Breast epithelium (tissue), 4 donors: ENCODE results near the gene RBM33. TPM values are rescaled to one million over a fixed set of nuclear protein-coding genes. Genes with fewer than 3 reads are reported as not detected.

Source experiments
- DNase-seq, 2 donors: peaks; one replicate each; pipeline ENCODE4 v3.0.0-alpha.2; 2019; ENCODE audit warnings: low spot score in 2 of 2
- H3K27ac ChIP-seq, 2 donors: fragments of 200-600 bp; sonication (generic) in 1 of 2; one replicate each; pipeline ENCODE4 v1.5.1; 2016 to 2019; ENCODE audit warnings: mild to moderate bottlenecking in 1 of 2
- H3K27me3 ChIP-seq, 2 donors: fragments of 200-600 bp; sonication (generic) in 1 of 2; one replicate each; pipeline versions ENCODE4 v1.5.1 to v1.6.0; 2017 to 2019; ENCODE audit warnings: control low read depth in 1 of 2, mild to moderate bottlenecking in 1 of 2
- H3K36me3 ChIP-seq: fragments of 200-600 bp; one replicate; pipeline ENCODE4 v1.5.1; 2019
- H3K4me1 ChIP-seq, 2 donors: fragments of 200-600 bp; sonication (generic); one replicate each; pipeline ENCODE4 v1.5.1; 2016 to 2019; ENCODE audit warnings: control low read depth in 1 of 2
- H3K4me3 ChIP-seq, 3 donors: fragments of 200-600 bp; sonication (generic); 1 replicate in 2 of 3; 2 replicates in 1 of 3; pipeline ENCODE4 v1.5.1; 2016 to 2019; ENCODE audit warnings: mild to moderate bottlenecking in 3 of 3, moderate library complexity in 2 of 3
- H3K9me3 ChIP-seq, 2 donors: fragments of 200-600 bp; sonication (generic) in 1 of 2; one replicate each; pipeline ENCODE4 v1.5.1; 2016 to 2019; ENCODE audit warnings: control low read depth in 1 of 2
- CTCF ChIP-seq, 3 donors: fragments of 450-650 bp; IDR thresholded peaks; one replicate each; pipeline ENCODE4 v1.5.1; 2016 to 2017; ENCODE audit warnings: antibody characterized with exemption in 3 of 3, mild to moderate bottlenecking in 3 of 3, moderate library complexity in 3 of 3
- POLR2A ChIP-seq: fragments of 450-650 bp; IDR thresholded peaks from one replicate; pipeline ENCODE4 v1.6.1; 2016; ENCODE audit warnings: antibody characterized with exemption, mild to moderate bottlenecking, moderate library complexity
- POLR2AphosphoS5 ChIP-seq, 3 donors: sonication (generic); formaldehyde crosslinking; IDR thresholded peaks; one replicate each; pipeline ENCODE4 v1.6.1; 2017; ENCODE audit warnings: antibody characterized with exemption in 3 of 3
- intact Hi-C: fragments of 100-400 bp; cut with DNase I; formaldehyde crosslinking; loops from one replicate; pipeline ENCODE4 v1.15.1; 2023; ENCODE audit warnings: low total_unique reads
- total RNA-seq, 3 donors: library from RNA; depleted of rRNA; stranded (reverse); fragments of >200 nt; gene quantifications; one replicate each; pipeline ENCODE4 v1.1.0, GENCODE V29; 2016

RBM33 gene
- total RNA-seq, 3 donors from 2014 or later, result 34.9 to 58.8 (median 46.5) TPM

GRCh38 chr7:155754165-155754564, 109.7 kb downstream of the RBM33 start:
- intact Hi-C loops, result loop anchor here (5.0 kb wide), 1 partner anchor 387 kb away; no protein-coding TSS in a partner anchor
- Histone ChIP-seq H3K4me1 (no peaks in the 10 kb centered on the region), H3K9me3 (no peaks in the 10 kb centered on the region), H3K27me3 (no peaks in the 10 kb centered on the region), H3K36me3 (no peaks in the 10 kb centered on the region), H3K27ac (no peak overlapping the region), H3K4me3 (no peak overlapping the region)
- DNase-seq, result no peak
- TF ChIP-seq CTCF (IDR thresholded peaks at IDR 0.05) (no peak), POLR2AphosphoS5 (IDR thresholded peaks at IDR 0.05) (no peak), POLR2A (no peak)

DNA sequence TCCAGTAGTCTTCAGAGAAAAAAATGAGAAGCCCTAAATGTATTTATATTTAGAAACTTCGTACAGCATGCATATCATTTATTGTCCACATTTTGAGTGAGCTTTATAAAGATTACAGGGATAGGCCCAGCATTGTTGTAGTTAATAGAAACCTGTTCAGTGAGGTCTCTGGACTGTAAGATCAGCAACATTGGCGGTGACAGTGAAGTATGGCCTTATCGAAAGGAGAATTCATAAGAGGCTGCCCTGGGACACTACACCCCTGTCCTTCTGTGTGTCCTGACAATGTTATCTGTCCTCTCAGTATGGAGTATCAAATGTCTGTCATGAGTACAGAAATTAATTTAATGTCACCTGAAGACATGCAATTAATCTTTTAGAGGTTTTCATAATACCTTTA, 110.6 kb downstream of the RBM33 start:
- intact Hi-C loops, result no loop called here
- no peaks in the 10 kb centered on the region for H3K9me3 ChIP-seq
- no peak for DNase-seq
- H3K4me1 ChIP-seq, result no peaks in the 10 kb centered on the region
- no peaks in the 10 kb centered on the region for H3K36me3 ChIP-seq
- no peaks in the 10 kb centered on the region for H3K27me3 ChIP-seq
- TF ChIP-seq POLR2A, result no peak
- TF ChIP-seq POLR2AphosphoS5 (IDR thresholded peaks at IDR 0.05), result no peak
- no peak overlapping the region for H3K4me3 ChIP-seq
- no peak overlapping the region for H3K27ac ChIP-seq

DNA sequence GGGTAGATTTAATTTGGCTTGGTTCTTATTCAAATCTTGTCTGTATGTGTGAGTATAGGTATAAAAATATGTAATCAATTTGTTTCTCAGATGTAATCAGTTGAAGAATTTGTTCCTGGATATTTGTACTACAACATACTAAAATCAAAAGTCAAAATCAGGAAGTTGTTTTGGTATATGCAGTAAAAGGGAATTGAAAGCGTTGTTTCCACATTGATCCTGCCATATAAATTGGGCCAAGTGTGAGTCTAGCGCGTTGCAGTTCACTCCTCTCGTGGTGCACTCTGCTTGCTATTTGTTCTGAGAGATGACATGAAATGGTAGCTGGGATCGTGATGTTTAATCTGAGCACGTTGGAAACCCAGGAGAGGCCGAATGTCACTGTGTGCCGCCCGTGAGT, 111.9 kb downstream of the RBM33 start:
- H3K4me3 ChIP-seq, result no peak overlapping the region
- H3K27ac ChIP-seq, result no peak overlapping the region
- TF ChIP-seq POLR2A (no peak), CTCF (IDR thresholded peaks at IDR 0.05) (no peak), POLR2AphosphoS5 (IDR thresholded peaks at IDR 0.05) (no peak)
- H3K27me3 ChIP-seq, result no peaks in the 10 kb centered on the region
- no peak for DNase-seq
- H3K36me3 ChIP-seq, result no peaks in the 10 kb centered on the region
- no peaks in the 10 kb centered on the region for H3K4me1 ChIP-seq
- H3K9me3 ChIP-seq, result no peaks in the 10 kb centered on the region
- intact Hi-C loops, result no loop called here

DNA sequence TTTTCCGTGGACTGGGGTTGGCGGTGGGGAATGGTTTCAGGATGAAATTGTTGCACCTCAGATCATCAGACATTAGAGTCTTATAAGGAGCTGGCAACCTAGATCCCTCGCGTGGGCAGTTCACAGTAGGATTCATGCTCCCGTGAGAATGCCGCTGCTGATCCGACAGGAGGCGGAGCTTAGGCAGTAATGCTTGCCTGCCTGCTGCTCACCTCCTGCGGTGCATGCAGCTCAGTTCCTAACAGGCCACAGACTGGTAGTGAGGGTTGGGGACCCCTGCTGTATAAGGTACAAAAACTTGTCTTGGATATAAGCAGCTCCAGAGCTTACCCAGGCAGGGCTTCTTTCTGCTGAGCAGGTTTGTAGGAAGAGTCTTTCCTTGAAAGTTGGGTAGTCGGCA, 113.9 kb downstream of the RBM33 start:
- TF ChIP-seq CTCF (IDR thresholded peaks at IDR 0.05), result no peak
- TF ChIP-seq POLR2A, result no peak
- TF ChIP-seq POLR2AphosphoS5 (IDR thresholded peaks at IDR 0.05), result no peak
- intact Hi-C loops, result no loop called here
- H3K4me1 ChIP-seq, result no peaks in the 10 kb centered on the region
- no peak overlapping the region for H3K27ac ChIP-seq
- H3K9me3 ChIP-seq, result no peaks in the 10 kb centered on the region
- DNase-seq, result no peak
- H3K36me3 ChIP-seq, result no peaks in the 10 kb centered on the region
- no peak overlapping the region for H3K4me3 ChIP-seq
- no peaks in the 10 kb centered on the region for H3K27me3 ChIP-seq

DNA sequence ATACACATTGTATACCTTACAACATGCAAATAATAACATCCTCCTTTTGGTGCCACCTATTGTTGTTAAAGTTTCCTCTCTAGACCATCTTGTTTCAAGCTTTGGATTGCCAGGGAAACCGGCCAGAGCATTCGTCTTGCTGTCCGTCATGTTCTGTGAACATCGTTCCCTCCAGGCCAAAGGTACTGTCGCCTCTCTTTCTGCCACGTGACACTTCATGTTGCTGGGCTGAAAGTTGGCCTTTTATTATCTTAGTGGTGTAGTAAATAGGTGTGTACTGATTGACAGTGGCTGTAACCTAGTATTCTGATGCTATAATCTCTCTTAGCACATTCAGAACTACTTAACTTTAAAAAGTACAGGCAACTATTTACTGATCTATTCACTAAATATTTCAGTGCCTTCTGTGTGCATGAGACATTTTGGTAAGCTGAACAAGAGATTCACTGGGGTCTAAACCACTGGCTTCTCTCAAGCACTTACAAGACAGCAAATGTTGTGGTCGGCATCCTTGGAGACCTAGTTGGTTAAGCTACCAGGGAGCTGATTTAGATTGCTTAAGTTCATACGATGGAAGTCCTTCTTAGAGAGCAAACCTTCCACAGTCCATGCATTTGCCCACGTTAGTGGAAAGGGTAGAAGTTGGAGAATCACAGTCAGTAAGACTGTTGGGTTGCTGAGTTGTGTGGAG, 115.4 kb downstream of the RBM33 start:
- Histone ChIP-seq H3K9me3 (no peaks in the 10 kb centered on the region), H3K4me3 (no peak overlapping the region), H3K36me3 (peaks cover 5% of the 10 kb centered on the region), H3K27ac (no peak overlapping the region), H3K4me1 (no peaks in the 10 kb centered on the region), H3K27me3 (no peaks in the 10 kb centered on the region)
- intact Hi-C loops, result no loop called here
- TF ChIP-seq POLR2AphosphoS5 (IDR thresholded peaks at IDR 0.05) (no peak), POLR2A (no peak), CTCF (IDR thresholded peaks at IDR 0.05) (no peak)
- DNase-seq, result no peak
